HG03159 (cell line): ENCODE data around the gene HLA-DQB1.
"Not testable (repeated sequence)": the region's sequence is repeated elsewhere in the genome, so short reads cannot be mapped to it uniquely, and the experiment has no call there.

Experiments
- ATAC-seq: cut with Tn5 transposase; IDR thresholded peaks from one replicate; pipeline ENCODE4 v1.9.1; 2021; ENCODE audit warnings: mild to moderate bottlenecking, moderate library complexity; ENCODE audit not compliant: unreplicated experiment

HLA-DQB1 gene

DNA sequence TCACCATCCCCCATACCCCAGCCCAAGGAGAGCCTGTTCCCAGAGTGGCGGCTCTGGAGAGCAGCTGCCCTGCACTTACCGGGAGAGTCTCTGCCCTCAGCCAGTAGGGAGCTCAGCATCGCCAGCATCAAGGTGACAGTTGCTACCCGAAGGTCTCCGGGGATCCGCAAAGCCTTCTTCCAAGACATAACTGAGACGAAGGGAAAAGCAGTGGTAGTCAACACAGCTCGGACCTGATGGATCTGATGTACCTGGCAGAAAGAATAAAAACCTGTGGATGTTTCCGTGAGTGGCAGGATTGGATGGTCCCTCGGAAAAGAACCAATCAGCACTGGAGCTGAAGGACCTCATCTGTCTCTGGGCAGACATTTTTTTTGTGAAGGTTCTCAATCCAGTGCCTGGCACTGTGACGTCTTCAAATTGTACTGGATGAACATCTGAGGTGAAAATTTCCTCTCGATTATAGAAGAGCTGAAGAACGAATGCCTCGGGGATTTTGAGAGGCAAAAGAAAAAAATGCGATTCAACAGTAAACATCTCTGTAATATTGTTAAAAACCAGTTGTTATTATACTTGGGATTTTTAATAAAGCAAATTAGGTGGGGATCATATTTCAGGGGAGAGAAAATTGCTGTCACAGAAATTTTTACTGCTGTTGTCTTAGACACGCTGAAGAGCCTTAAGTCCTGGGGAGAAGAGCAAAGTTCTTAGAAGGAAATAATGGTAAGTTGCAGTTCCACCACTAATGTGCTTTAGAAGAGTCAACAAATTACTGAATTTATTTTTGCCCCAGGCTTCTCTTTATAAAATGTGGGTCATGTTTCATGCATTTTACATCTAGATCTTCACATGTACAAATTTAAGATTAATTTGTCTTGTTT, at the start of gene HLA-DQB1:
HLA-DQB1 (minus strand) TSS at position 238 of the 881 bp plus-strand sequence; CDS start at position 188, 50 bp downstream.
- ATAC-seq, result peak; percentile 70

DNA sequence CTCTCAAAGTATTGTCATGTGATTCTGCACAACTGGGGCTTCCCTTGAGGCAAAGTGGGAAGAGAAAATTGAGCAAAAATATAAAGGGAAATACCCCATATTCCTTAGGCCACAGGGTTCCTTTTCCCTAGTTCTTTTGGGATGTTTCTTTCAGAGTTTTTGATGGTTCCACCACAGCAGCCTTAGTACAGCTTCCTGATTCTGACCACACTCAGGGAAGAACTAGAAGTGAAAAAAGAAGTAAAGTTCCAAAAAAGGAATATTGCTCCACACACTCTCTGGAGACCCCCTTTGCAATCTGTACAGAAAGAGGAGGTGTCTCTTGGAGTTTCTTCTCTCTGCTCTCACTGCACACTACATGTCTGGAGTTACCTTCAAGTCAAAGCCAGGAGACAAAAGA, 46.8 kb upstream of the HLA-DQB1 start:
- ATAC-seq, result no peak

DNA sequence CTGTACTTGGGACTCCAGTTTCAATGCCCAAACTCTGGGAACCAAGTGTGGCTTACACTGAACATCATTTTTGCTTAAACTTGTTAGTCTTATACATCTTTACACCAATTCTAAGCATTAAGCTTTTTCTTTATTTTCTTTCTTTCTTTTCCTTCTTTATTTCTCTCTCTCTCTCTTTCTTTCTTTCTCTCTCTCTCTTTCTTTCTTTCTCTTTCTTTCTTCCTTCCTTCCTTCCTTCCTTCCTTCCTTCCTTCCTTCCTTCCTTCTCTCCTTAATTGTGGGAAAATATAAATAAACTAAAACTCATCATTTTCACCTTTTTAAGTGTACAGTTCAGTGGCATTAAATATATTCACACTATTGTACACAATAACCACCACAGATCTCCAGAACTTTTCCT, 43.2 kb upstream of the HLA-DQB1 start:
- ATAC-seq, result no peak

DNA sequence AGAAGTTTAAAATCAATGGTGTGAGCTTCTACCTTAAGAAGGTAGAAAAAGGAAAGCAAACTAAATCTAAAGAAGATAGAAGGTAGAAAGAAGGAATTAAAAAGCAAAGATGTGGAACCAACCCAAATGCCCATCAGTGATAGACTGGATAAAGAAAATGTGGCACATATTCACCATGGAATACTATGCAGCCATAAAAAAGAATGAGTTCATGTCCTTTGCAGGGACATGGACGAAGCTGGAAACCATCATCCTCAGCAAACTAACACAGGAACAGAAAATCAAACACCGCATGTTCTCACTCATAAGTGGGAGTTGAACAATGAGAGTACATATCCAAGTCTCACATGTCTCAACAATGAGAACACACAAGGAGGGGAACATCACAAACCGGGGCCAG, 38.7 kb upstream of the HLA-DQB1 start:
- ATAC-seq, result not testable (repeated sequence)

DNA sequence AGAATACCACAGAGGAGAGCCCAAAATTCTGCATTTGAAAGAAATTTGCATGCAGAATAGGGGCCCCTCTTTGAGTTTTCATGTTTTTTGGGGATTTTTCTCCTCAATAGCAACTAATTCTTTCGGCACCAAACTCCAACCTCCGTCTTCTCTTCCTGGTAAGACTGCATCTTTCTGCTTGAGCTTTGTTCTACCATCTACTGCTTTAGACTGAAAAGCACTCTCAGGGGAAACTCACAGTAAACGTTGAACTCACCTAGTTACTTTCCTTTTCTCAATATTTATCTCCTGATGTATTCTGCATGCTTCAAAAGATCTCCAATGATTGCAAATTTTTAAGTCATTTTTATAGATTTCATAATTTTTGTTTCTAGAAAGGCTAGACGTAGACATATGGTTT, 36.9 kb upstream of the HLA-DQB1 start:
- ATAC-seq, result no peak

DNA sequence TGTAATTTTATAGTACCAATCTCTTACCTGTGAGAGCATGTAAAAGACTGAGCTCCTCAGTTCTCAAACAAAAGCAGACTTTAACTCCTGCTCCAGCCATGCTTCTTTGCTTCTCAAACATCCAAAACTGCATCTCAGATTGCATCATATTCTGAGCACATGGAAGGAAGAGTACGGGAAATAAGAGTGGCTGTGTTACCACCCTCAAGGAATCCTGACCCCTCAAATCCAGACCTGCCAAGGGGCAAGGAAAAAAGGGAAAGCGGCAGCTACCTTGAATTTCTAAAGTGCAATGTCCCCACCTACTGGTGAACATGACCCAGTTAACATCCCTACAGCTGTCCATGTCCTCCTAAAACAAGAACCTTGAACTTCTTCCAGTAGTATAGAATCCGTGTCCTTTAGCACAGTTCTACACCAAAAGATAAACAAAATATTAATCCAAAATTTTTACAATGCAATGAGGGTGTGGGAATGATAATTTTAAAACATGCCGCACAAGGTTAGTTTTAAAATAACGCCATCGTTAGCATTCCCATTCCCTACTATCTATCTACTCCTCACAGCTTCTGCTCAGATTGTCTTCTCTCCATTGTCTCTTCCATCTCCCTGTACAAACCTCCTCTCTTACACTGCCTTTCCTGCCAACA, 34.1 kb upstream of the HLA-DQB1 start:
- ATAC-seq, result no peak

DNA sequence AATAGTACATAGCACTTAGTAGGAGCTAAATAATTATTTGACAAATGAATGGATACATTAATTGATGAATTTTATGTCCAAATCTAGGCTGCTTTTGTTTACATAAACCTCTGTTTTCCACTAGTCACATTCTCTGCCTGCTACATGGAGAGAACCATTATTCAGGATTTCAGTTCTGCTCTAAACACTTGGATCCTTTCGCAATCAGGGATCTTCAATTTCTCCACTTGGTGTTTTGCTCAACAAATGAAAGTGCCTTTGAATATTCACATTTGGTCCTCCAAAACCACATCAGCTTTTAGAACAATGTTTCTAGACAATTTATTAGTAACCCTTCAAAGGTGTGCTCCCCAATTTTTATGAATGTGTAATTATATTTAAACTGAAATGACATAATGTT, 30.6 kb upstream of the HLA-DQB1 start:
- no peak for ATAC-seq

DNA sequence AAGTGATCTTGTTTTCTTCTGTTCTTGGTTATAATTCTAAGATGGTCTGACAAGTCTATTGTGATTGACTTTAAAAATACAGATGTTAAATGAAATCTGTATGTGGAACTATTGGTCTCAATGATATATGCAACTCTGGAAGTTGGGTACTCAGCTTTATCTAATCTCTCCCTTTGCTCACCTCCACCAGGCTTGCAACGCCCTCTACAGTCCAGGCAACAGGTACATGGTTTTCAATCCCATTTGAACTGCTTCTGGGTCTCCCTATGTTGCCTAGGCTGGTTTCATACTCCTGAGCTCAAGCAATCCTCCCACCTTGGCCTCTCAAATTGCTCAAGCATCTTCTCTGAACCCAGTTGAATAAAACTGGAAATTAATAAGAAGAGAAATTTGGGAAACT, 25.6 kb upstream of the HLA-DQB1 start:
- ATAC-seq, result no peak

DNA sequence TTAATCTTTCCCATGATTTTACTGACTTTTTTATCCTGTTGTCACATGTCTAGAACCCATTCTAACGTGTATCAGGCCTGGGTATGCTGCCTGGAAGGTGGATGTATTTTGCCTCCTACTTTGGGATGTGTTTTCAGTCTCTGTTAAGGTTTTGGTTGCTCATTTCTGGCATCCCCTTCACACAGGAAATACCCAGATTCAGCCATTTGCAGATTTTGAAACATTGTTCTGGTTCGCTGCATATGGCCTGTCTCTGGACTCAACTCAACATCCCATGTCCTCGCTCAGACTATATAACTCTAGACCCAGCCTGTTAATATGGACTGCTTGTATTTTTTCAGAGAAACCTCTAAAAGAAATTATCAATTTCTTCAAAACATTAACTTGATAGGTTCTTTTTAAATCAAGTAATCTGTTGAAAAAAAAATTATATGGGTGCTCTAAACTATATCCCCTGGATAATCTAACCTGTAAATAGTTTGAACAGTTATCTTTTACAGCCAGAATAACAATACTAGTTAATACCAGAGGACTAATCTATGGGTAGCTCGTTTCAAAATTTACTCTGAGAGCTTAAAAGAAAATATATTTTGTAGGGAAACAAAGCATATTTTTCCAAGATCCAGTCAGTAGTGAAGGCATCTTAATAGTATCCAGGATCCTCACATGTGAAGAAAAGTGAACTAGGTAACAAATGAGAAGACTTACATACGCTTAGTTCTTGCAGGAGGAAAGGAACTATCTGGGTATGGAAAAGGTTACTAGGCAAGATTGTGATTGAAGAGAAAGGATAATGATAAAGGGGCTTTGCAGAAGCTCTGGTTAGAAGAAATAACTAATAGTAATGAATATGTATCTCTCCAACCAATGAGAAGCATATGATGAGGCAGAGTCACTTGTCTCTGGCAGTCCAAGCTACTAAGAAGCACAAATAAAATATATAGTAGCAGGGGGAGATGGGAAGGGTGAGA, 23.4 kb upstream of the HLA-DQB1 start:
- no peak for ATAC-seq

DNA sequence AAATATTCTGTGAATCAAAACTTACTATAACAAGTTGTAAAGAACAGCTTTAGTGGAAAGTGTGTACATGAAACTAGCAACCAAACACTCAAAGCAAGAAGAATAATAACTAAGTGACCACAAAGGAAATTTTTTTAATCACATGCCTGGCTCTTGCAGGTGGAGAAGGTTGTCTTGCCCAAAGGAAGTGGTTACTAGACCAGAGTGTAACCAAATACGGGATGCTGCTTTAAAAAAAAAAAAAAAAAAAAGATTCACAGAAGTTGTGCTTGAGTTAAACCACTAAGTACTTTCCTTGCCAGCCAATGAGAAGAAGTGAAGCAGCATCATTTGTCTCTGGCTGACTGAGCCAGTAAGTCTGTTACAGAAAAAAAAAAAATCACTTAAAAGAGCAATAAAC, 19.1 kb upstream of the HLA-DQB1 start:
- peak; percentile 82 for ATAC-seq

DNA sequence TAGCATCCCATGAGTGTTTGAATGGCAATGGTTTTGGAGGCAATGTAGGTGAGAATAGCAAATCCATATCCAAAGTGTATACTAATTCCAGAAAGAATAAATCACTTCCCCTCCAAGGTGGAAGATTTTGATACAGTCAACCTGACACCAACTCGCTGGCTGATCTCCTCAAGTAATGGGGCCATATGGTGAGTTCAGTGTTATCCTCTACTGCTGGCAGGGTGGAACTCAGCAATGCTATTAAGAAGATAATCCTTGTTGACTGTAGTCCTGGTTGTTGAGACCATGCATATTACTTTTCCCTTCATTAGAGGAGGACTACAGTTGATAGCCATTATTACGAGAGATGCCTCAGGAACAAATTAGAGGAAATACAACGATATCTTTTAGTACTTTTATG, 17.8 kb upstream of the HLA-DQB1 start:
- ATAC-seq, result no peak

DNA sequence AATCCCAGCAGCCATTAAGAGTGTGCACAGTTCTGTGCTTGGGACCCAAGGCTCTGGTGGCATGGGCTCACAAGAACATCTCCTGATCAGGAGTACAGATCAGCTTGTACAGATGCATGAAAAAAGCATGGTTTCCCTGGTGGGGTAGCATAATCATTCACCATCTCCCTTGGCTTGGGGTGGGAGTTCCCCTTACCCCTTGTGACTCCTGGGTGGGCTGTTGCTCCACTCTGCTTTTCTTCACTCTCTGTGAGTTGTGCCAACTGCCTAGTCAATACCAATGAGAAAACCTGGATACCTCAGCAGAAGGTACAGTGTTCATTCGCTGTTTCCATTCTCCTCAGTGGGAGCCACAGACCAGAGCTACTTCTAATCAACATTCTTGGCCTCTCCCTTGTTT, 13.6 kb upstream of the HLA-DQB1 start:
- no peak for ATAC-seq

DNA sequence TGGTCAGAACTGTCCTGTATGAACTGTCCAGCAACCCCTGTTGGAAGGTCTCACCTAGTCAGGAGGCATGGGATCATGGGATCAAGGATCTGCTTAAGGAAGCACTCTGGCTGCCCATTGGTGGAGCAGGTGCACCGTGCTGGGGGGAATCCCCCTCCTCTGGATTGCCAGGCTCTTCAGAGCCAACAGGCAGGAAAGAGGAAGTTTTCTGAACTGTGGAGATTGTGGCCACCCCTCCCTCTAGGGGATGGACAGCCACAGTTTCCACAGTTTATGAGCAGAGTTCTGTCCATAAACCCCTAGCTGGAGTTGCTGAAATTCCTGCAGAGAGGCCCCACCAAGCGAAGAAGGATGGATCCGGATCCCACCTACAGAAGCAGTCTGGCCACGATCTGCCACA, 13.0 kb upstream of the HLA-DQB1 start:
- no peak for ATAC-seq

DNA sequence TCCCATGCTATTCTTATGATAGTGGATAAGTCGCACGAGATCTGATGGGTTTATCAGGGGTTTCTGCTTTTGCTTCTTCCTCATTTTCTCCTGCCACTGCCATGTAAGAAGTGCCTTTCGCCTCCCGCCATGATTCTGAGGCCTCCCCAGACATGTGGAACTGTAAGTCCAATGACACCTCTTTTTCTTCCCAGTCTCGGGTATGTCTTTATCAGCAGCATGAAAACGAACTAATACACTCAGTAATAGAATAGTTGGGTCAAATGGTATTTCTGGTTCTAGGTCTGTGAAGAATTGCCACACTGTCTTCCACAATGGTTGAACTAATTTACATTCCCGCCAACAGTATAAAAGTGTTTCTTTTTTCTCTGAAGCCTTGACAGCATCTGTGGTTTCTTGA, 7.7 kb upstream of the HLA-DQB1 start:
- ATAC-seq, result not testable (repeated sequence)

DNA sequence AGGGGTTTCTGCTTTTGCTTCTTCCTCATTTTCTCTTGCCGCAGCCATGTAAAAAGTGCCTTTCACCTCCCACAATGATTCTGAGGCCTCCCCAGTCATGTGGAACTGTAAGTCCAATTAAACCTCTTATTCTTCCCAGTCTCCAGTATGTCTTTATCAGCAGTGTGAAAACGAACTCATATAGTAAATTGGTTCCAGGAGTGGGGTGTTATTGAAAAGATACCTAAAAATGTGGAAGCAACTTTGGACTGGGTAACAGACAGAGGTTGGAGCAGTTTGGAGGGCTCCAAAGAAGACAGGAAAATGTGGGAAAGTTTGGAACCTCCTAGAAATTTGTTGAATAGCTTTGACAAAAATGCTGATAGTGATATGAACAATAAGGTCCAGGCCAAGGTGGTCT, 5.5 kb upstream of the HLA-DQB1 start:
- not testable (repeated sequence) for ATAC-seq

DNA sequence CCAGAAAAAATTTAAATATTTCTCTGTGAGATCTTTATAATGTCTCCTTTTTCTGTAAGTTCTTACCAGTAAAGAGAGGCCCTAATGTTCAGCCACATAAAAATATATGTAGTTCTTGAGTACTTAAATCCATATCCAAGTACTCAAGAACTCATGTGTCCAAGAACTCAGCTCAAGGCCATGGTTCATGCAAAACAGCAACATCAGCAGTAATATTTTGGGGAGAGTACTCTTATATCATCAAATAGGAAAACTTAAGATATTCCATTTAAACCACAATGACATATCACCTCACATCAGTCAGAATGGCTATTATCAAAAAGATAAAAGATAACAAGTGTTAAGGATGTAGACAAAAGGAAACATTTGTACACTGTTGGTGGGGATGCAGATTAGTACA, 3.4 kb upstream of the HLA-DQB1 start:
- no peak for ATAC-seq

DNA sequence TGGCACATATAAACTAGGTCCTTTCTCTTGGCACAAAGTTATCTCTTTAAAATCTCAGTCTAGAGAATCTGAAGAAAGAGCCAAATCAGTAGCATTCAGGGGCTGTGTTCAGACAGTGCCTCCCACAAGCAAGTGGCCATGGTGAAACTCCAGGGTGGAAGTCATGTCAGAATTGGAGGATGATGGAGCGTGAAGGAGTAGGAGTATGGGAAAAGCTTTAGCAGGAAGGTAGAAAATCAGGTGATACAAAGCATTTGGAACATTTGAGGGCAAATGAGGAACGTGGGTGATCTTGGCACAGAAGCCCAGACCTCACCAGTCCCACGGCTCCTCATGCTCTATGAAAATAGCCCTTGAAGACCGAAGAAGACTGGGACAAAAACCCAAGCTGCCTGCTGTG, 2.8 kb upstream of the HLA-DQB1 start:
- no peak for ATAC-seq

DNA sequence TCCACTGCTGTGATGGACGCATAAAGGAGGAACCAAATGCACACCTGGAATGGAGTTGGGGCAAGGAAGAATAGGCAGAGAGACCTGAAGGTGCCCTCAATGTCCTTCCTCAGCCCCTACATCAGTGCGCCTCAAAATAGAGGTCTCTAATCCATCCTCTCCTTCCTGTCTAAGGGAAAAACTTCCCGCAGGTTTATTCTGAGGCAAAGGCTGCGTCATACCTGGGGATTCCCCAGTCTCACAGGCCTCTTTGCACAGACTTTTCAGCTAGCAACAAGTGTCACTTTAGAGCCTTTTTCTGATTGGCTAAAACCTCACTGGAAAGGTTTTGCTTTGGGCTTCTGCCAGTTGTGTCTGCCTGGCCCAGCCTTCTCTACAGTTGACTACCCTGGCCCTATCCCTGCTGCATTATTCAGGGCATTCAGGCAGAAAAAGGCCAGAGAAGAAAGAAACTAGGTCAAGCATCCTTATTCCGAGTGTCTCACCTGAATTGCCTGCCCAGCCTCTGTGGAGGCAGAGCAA, 1.8 kb upstream of the HLA-DQB1 start:
- no peak for ATAC-seq

DNA sequence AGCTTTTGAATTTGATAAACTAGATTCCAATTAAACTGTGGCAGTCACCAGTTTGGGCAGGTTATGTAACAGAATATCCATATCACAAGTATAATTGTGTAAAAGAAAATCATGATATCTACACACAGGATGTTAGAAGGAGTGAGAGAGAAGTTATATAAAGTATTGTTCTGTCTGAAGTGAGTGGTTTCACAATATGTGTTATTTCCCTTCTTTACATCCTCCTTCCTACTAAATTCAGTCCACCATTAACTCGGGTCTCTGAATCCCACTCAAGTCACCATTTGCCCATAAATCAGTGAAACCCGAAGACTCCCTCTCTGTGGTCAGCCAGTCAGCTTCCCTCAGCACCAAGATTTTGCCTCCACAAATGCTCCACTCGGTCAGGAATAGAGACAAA, 796 bp downstream of the HLA-DQB1 start:
- no peak for ATAC-seq

DNA sequence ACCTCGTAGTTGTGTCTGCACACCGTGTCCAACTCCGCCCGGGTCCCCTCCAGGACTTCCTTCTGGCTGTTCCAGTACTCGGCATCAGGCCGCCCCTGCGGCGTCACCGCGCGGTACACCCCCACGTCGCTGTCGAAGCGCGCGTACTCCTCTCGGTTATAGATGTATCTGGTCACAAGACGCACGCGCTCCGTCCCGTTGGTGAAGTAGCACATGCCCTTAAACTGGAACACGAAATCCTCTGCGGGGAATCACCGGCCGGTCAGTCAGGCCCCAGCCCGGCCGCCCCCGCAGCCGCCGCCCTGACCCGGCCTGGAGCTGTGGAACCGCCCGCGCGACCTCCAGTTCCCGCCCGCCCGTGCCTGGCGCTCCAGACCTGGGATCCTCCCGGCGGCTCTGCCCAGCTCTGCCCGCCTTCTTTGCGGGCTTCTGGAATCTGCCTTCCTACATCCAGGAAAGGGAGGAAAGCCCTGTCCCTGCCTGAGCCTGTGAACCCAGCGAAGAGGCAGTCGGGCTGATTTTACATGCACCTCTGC, 1.6 kb downstream of the HLA-DQB1 start:
- ATAC-seq, result no peak

DNA sequence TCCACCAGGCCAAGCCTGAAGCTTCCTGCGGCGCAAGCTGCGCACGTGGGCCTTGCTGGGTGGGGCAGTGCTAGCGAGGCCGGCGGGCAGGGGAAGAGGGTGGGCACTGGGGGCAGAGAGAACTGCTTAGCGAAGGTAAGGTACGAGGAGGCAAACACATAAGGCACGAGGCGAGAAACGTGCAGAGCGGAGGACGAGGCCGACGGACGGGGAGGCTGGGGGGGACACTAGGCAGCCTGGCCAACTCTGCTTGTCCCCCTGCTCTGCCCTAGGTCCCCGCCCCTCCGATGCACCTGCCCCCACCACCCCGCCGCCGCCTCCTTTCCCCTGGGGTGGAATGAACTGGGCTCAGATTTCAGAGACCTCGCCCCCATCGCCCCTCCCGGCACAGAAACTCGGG, 2.1 kb downstream of the HLA-DQB1 start:
- no peak for ATAC-seq
